ENCODE measurements around the gene DSCAM.

- TF ChIP-seq EZH2 (IDR thresholded peaks at IDR 0.05; ENCODE audit: insufficient read depth, poor library complexity, severe bottlenecking) (no peak), EZH2phosphoT487 (IDR thresholded peaks at IDR 0.05; ENCODE audit: insufficient read depth, low read depth) (no peak)
These were observed 592.2 kb downstream of the DSCAM start for GRCh38 chr21:40254540-40255465.
